GM21526 (cell line): Measurements from ENCODE around the gene TSR1.
A peak's percentile ranks its signal among the peaks of the same experiment; 100 is the strongest.

Experiments used
- ATAC-seq: cut with Tn5 transposase; IDR thresholded peaks from one replicate; pipeline ENCODE4 v1.9.1; 2021; ENCODE audit warnings: moderate library complexity; ENCODE audit not compliant: unreplicated experiment, low FRiP score

The TSR1 gene

GRCh38 chr17:2336215-2336851 lies at the start of gene TSR1:
Gene TSR1 (minus strand): TSS chr17:2336457. CDS start chr17:2336427, 30 bp downstream.
- peak; percentile 58 for ATAC-seq

- no peak for ATAC-seq
These were observed 49.3 kb upstream of the TSR1 start for GRCh38 chr17:2385240-2386210.

GRCh38 chr17:2384439-2385127 lies 48.3 kb upstream of the TSR1 start:
- no peak for ATAC-seq

GRCh38 chr17:2383628-2384167 lies 47.4 kb upstream of the TSR1 start:
- ATAC-seq, result no peak

- ATAC-seq, result no peak
These were observed 44.8 kb upstream of the TSR1 start for GRCh38 chr17:2380950-2381649.

- no peak for ATAC-seq
These were observed 44.1 kb upstream of the TSR1 start for GRCh38 chr17:2380226-2380922.

- ATAC-seq, result no peak
These were observed 43.4 kb upstream of the TSR1 start for GRCh38 chr17:2379489-2380225.

- no peak for ATAC-seq
These were observed 42.6 kb upstream of the TSR1 start for GRCh38 chr17:2378905-2379304.

- no peak for ATAC-seq
These were observed 41.4 kb upstream of the TSR1 start for GRCh38 chr17:2377659-2378058.

- no peak for ATAC-seq
These were observed 39.9 kb upstream of the TSR1 start for GRCh38 chr17:2376107-2376506.

GRCh38 chr17:2375406-2375805 lies 39.1 kb upstream of the TSR1 start:
- ATAC-seq, result no peak

- no peak for ATAC-seq
These were observed 38.5 kb upstream of the TSR1 start for GRCh38 chr17:2374549-2375285.

- ATAC-seq, result no peak
These were observed 36.9 kb upstream of the TSR1 start for GRCh38 chr17:2373179-2373578.

GRCh38 chr17:2372681-2373080 lies 36.4 kb upstream of the TSR1 start:
- no peak for ATAC-seq

- ATAC-seq, result no peak
These were observed 35.9 kb upstream of the TSR1 start for GRCh38 chr17:2372180-2372579.

GRCh38 chr17:2371183-2372130 lies 35.2 kb upstream of the TSR1 start:
- no peak for ATAC-seq

- no peak for ATAC-seq
These were observed 33.9 kb upstream of the TSR1 start for GRCh38 chr17:2370211-2370589.
